Effector CD4-positive, alpha-beta T cell (primary cell): ENCODE results near the gene RBFA.

Experiments used
- DNase-seq: peaks from one replicate; pipeline ENCODE4 v3.0.0-alpha.2; 2020

RBFA gene

DNA sequence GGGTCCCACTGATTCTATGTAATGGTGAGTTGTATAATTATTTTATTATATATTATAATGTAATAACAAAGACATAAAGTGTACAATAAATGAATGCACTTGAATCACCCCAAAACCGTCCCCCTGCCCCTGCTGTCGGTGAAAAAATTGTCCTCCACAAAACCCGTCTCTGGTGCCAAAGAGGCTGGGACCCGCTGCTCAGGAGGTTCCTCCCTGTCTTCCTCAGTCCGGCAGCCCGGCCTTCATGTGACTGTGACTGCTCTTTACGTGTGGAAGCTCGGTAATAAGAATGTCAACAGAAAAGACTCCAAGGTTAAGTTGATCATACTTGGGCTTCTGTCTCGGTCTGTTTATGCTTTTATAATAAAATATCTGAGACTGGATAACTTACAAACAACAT, 42.1 kb downstream of the RBFA start:
- DNase-seq = no peak

DNA sequence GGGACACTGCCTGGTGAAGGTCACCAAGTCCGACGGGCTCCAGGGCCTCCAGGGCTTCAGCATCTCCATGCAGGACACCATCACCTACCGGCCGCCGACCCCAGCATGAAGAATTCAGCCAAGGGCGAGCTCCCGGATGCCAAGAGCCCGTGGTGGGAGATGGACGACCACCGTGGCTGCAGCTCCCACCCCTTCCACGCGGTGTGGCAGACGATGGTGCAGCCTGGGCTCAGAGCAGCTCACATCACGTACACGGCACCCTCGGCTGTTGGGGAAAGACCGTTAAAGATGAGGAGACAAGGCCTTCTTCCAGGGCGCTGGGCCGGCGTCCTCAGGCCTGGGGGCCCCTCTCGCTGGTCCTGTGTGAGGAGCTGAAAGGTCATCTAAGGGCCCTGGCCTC, 43.6 kb downstream of the RBFA start:
- DNase-seq = no peak
